Measurements from ENCODE around the gene NAA15.

DNA sequence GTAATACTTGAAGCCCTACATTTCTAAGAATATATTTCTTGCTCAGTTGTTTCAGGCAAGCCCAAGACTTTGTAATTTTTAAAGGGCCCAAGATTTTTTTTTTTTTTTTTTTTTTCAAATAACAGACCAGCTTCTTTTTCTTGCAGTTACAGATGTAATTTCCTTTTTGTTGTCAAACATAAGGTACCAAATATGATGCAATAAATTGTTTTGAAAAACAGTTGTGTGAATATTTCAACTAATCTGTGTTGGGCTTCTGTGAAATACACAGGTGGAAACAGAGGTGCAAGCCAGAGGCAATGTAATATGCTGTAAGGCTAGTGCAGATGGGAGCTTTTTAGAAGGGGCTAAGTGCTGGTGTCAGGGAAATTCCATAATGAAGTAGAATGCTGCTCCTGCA is 87.8 kb downstream of the NAA15 start:
- no peak for TF ChIP-seq TAF1 (IDR thresholded peaks at IDR 0.05; ENCODE audit: low read depth)
- TF ChIP-seq YY1 (IDR thresholded peaks at IDR 0.05; ENCODE audit: low read depth) = no peak
- TF ChIP-seq, protein P1, sequence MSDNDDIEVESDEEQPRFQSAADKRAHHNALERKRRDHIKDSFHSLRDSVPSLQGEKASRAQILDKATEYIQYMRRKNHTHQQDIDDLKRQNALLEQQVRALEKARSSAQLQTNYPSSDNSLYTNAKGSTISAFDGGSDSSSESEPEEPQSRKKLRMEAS (IDR thresholded peaks at IDR 0.05) = no peak
- no peak for TF ChIP-seq CEBPB (IDR thresholded peaks at IDR 0.05)
- TF ChIP-seq, protein P2, sequence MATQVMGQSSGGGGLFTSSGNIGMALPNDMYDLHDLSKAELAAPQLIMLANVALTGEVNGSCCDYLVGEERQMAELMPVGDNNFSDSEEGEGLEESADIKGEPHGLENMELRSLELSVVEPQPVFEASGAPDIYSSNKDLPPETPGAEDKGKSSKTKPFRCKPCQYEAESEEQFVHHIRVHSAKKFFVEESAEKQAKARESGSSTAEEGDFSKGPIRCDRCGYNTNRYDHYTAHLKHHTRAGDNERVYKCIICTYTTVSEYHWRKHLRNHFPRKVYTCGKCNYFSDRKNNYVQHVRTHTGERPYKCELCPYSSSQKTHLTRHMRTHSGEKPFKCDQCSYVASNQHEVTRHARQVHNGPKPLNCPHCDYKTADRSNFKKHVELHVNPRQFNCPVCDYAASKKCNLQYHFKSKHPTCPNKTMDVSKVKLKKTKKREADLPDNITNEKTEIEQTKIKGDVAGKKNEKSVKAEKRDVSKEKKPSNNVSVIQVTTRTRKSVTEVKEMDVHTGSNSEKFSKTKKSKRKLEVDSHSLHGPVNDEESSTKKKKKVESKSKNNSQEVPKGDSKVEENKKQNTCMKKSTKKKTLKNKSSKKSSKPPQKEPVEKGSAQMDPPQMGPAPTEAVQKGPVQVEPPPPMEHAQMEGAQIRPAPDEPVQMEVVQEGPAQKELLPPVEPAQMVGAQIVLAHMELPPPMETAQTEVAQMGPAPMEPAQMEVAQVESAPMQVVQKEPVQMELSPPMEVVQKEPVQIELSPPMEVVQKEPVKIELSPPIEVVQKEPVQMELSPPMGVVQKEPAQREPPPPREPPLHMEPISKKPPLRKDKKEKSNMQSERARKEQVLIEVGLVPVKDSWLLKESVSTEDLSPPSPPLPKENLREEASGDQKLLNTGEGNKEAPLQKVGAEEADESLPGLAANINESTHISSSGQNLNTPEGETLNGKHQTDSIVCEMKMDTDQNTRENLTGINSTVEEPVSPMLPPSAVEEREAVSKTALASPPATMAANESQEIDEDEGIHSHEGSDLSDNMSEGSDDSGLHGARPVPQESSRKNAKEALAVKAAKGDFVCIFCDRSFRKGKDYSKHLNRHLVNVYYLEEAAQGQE (IDR thresholded peaks at IDR 0.05; ENCODE audit: low read depth) = no peak
- no peak for TF ChIP-seq ZBTB7A (IDR thresholded peaks at IDR 0.05; ENCODE audit: low read depth)
- TF ChIP-seq, protein P3, sequence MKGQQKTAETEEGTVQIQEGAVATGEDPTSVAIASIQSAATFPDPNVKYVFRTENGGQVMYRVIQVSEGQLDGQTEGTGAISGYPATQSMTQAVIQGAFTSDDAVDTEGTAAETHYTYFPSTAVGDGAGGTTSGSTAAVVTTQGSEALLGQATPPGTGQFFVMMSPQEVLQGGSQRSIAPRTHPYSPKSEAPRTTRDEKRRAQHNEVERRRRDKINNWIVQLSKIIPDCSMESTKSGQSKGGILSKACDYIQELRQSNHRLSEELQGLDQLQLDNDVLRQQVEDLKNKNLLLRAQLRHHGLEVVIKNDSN (IDR thresholded peaks at IDR 0.05) = no peak
- no peak for TF ChIP-seq EP300 (IDR thresholded peaks at IDR 0.05; ENCODE audit: borderline replicate concordance)
- no peak for TF ChIP-seq EGR1 (IDR thresholded peaks at IDR 0.05)
- TF ChIP-seq NFIC (IDR thresholded peaks at IDR 0.05) = no peak
- TF ChIP-seq RAD21 (IDR thresholded peaks at IDR 0.05; ENCODE audit: low read depth) = no peak
- no peak for TF ChIP-seq TCF12 (IDR thresholded peaks at IDR 0.05; ENCODE audit: low read depth)
